SK-N-SH (cell line): ENCODE data around the gene UBE2K. TPM values are rescaled to one million over a fixed set of nuclear protein-coding genes. Genes with fewer than 3 reads are reported as not detected.
"Not testable (repeated sequence)": the region's sequence is repeated elsewhere in the genome, so short reads cannot be mapped to it uniquely, and the experiment has no call there.

ENCODE experiments used
- CTCF ChIA-PET: fragments of 300-600, 350-600 bp; formaldehyde crosslinking; extraction: SDS; loops from one replicate; lab custom pipeline; 2021; lab: Yijun Ruan, JAX
- POLR2A ChIA-PET: fragments of 350-600 bp; sonication (Branson Sonifier 250); formaldehyde crosslinking; extraction: SDS; loops from one replicate; lab custom pipeline; 2020; ENCODE audit warnings: antibody characterized with exemption, inconsistent platforms; lab: Yijun Ruan, JAX
- DNase-seq: peaks from one replicate; pipeline ENCODE4 v3.0.0; 2012
- H2AFZ ChIP-seq: fragments of 200-600 bp; sonication (generic); 2 replicates; pipeline ENCODE4 v1.8.1; 2016; ENCODE audit warnings: antibody characterized with exemption, mild to moderate bottlenecking, low read depth
- H3F3A ChIP-seq: fragments of 200-600 bp; sonication (generic); replicated peaks from 2 replicates; pipeline ENCODE3; 2016; ENCODE audit warnings: antibody characterized with exemption, mild to moderate bottlenecking; ENCODE audit not compliant: insufficient read depth
- H3K27ac ChIP-seq, 2 experiments: fragments of 200-500 bp in 1 of 2; fragments of 200-600 bp in 1 of 2; sonication (Bioruptor generic) in 1 of 2; sonication (generic), shearing (Covaris generic) in 1 of 2; 2 replicates each; pipeline versions ENCODE4 v1.5.1 to v1.6.1; 2014 to 2016; ENCODE audit warnings: low read depth in 2 of 2, inconsistent platforms in 1 of 2, low read length in 1 of 2, mild to moderate bottlenecking in 1 of 2, mixed read lengths in 1 of 2
- H3K27me3 ChIP-seq: fragments of 200-600 bp; sonication (generic), shearing (Covaris generic); 2 replicates; pipeline ENCODE4 v1.6.1; 2016; ENCODE audit warnings: mixed run types; ENCODE audit not compliant: insufficient read depth
- H3K36me3 ChIP-seq, 2 experiments: fragments of 200-500 bp in 1 of 2; fragments of 200-600 bp in 1 of 2; sonication (Bioruptor generic) in 1 of 2; sonication (generic) in 1 of 2; replicated peaks in 1 of 2; 2 replicates each; pipeline versions ENCODE3 to v1.5.1; 2014 to 2016; ENCODE audit warnings: low read length in 1 of 2, mild to moderate bottlenecking in 1 of 2; ENCODE audit not compliant: insufficient read depth in 2 of 2, control insufficient read depth in 1 of 2
- H3K4me1 ChIP-seq, 2 experiments: fragments of 200-500 bp in 1 of 2; fragments of 200-600 bp in 1 of 2; sonication (Bioruptor generic) in 1 of 2; sonication (generic), shearing (Covaris generic) in 1 of 2; 2 replicates each; pipeline versions ENCODE4 v1.5.1 to v1.6.1; 2014 to 2016; ENCODE audit warnings: low read depth in 1 of 2, low read length in 1 of 2, mixed run types in 1 of 2; ENCODE audit not compliant: insufficient read depth in 2 of 2, control insufficient read depth in 1 of 2
- H3K4me2 ChIP-seq: fragments of 200-600 bp; sonication (generic), shearing (Covaris generic); 2 replicates; pipeline ENCODE4 v1.6.1; 2017; ENCODE audit warnings: mixed run types
- H3K4me3 ChIP-seq, 2 experiments: fragments of 200-500 bp in 1 of 2; fragments of 200-600 bp in 1 of 2; sonication (Bioruptor generic) in 1 of 2; sonication (generic), shearing (Covaris generic) in 1 of 2; 2 replicates each; pipeline versions ENCODE4 v1.5.1 to v1.8.1; 2014 to 2016; ENCODE audit warnings: low read depth in 2 of 2, inconsistent platforms in 1 of 2, low read length in 1 of 2, mild to moderate bottlenecking in 1 of 2, mixed read lengths in 1 of 2, moderate library complexity in 1 of 2
- H3K79me2 ChIP-seq: fragments of 200-600 bp; sonication (generic); 2 replicates; pipeline ENCODE4 v1.8.1; 2017; ENCODE audit warnings: mild to moderate bottlenecking; ENCODE audit not compliant: insufficient read depth
- H3K9ac ChIP-seq: fragments of 200-600 bp; sonication (generic); 2 replicates; pipeline ENCODE4 v1.6.1; 2017; ENCODE audit warnings: mixed run types
- H3K9me2 ChIP-seq: fragments of 200-600 bp; sonication (generic); 2 replicates; pipeline ENCODE4 v1.6.1; 2017; ENCODE audit warnings: mixed run types
- H3K9me3 ChIP-seq: fragments of 200-600 bp; sonication (generic); 2 replicates; pipeline ENCODE4 v1.6.1; 2017; ENCODE audit warnings: mixed run types, mild to moderate bottlenecking, moderate library complexity
- H4K20me1 ChIP-seq: fragments of 200-600 bp; sonication (generic); 2 replicates; pipeline ENCODE4 v1.6.1; 2017; ENCODE audit warnings: mild to moderate bottlenecking, mixed run types; ENCODE audit not compliant: insufficient read depth
- EP300 ChIP-seq, 2 experiments: IDR thresholded peaks; 2 replicates each; pipeline versions ENCODE4 v1.4.0 to v1.6.1; 2012; ENCODE audit warnings: borderline replicate concordance in 1 of 2, low read depth in 1 of 2, low read length in 1 of 2
- EZH2phosphoT487 ChIP-seq: fragments of 200-600 bp; sonication (generic); IDR thresholded peaks from 2 replicates; pipeline ENCODE4 v1.6.1; 2017; ENCODE audit warnings: low read depth, mixed run types, mild to moderate bottlenecking, antibody characterized with exemption, moderate library complexity, borderline replicate concordance
- FOXM1 ChIP-seq: IDR thresholded peaks from 2 replicates; pipeline ENCODE4 v1.4.0; 2012; ENCODE audit warnings: low read depth, mild to moderate bottlenecking
- GATA2 ChIP-seq: sonication (generic); formaldehyde crosslinking; IDR thresholded peaks from 2 replicates; pipeline ENCODE4 v1.5.0; 2020; ENCODE audit warnings: mild to moderate bottlenecking, missing genetic modification reagents
- JUND ChIP-seq: IDR thresholded peaks from 2 replicates; pipeline ENCODE4 v1.4.0; 2012
- MAX ChIP-seq: IDR thresholded peaks from 2 replicates; pipeline ENCODE4 v1.4.0; 2012; ENCODE audit warnings: low read depth
- MEF2A ChIP-seq: IDR thresholded peaks from 2 replicates; pipeline ENCODE4 v1.4.0; 2012; ENCODE audit warnings: low read depth, borderline replicate concordance
- MXI1 ChIP-seq: IDR thresholded peaks from 2 replicates; pipeline ENCODE4 v1.6.1; 2012; ENCODE audit warnings: mild to moderate bottlenecking, low read depth, low read length, improper control_type of control experiment
- NFIC ChIP-seq: IDR thresholded peaks from 2 replicates; pipeline ENCODE4 v1.4.0; 2012; ENCODE audit warnings: borderline replicate concordance
- NRF1 ChIP-seq: IDR thresholded peaks from 2 replicates; pipeline ENCODE4 v1.6.1; 2012; ENCODE audit warnings: low read depth, mild to moderate bottlenecking, low read length
- RAD21 ChIP-seq: IDR thresholded peaks from 2 replicates; pipeline ENCODE4 v1.6.1; 2012; ENCODE audit warnings: mild to moderate bottlenecking, low read length
- RCOR1 ChIP-seq: fragments of 150-350 bp; IDR thresholded peaks from 2 replicates; pipeline ENCODE4 v1.6.1; 2017; ENCODE audit warnings: antibody characterized with exemption, low read length
- REST ChIP-seq: IDR thresholded peaks from 2 replicates; pipeline ENCODE4 v1.6.1; 2012; ENCODE audit warnings: mild to moderate bottlenecking, low read depth, low read length, moderate library complexity
- RXRA ChIP-seq: IDR thresholded peaks from 2 replicates; pipeline ENCODE4 v1.4.0; 2012; ENCODE audit warnings: low read depth, mild to moderate bottlenecking, borderline replicate concordance
- SIN3A ChIP-seq: IDR thresholded peaks from 2 replicates; pipeline ENCODE4 v1.6.1; 2012; ENCODE audit warnings: low read depth, mild to moderate bottlenecking, low read length, moderate library complexity, borderline replicate concordance
- SMC3 ChIP-seq: IDR thresholded peaks from 2 replicates; pipeline ENCODE4 v1.6.1; 2012; ENCODE audit warnings: low read depth, low read length, improper control_type of control experiment
- TEAD4 ChIP-seq: IDR thresholded peaks from 2 replicates; pipeline ENCODE4 v1.4.0; 2012; ENCODE audit warnings: mild to moderate bottlenecking, borderline replicate concordance; ENCODE audit not compliant: insufficient read depth
- USF2 ChIP-seq: fragments of 150-350 bp; IDR thresholded peaks from 2 replicates; pipeline ENCODE4 v1.6.1; 2017; ENCODE audit warnings: antibody characterized with exemption, low read length, low read depth, borderline replicate concordance
- WGBS: methylation state at CpG from one replicate; pipeline ENCODE4 v1.1.6; 2017; ENCODE audit warnings: low lambda C conversion rate; 5-methylcytosine and 5-hydroxymethylcytosine counted together
- polyA plus RNA-seq, 3 experiments: library from polyadenylated mRNA; depleted of rRNA; stranded (reverse); fragments of >200 nt; gene quantifications; 2 replicates each; pipeline ENCODE4 v1.2.3, GENCODE V29; 2012

The UBE2K gene
- polyA plus RNA-seq, 1 of the 3 experiments (the other 2 are of a cell fraction): 102 TPM

GRCh38 chr4:39792529-39792928 is 94.6 kb downstream of the UBE2K start:
- Histone ChIP-seq H3K4me3 (no peak overlapping the region), H3K9me2 (no peaks in the 10 kb centered on the region), H3K9ac (no peak overlapping the region), H3F3A (peaks cover 10% of the 10 kb centered on the region), H3K27ac (no peak overlapping the region), H3K27me3 (no peaks in the 10 kb centered on the region), H3K4me1 (no peaks in the 10 kb centered on the region), H4K20me1 (no peaks in the 10 kb centered on the region), H2AFZ (no peak overlapping the region), H3K79me2 (no peaks in the 10 kb centered on the region), H3K36me3 (no peaks in the 10 kb centered on the region), H3K9me3 (no peaks in the 10 kb centered on the region), H3K4me2 (no peak overlapping the region)
- POLR2A ChIA-PET: no interaction called here
- CTCF ChIA-PET: no interaction called here
- no peak for TF ChIP-seq JUND
- no peak for TF ChIP-seq FOXM1
- TF ChIP-seq REST: no peak
- TF ChIP-seq EZH2phosphoT487: no peak
- no peak for TF ChIP-seq EP300 (IDR thresholded peaks at IDR 0.05; ENCODE audit: borderline replicate concordance in 1 of 2, low read depth in 1 of 2, low read length in 1 of 2)
- no peak for TF ChIP-seq RXRA
- no peak for TF ChIP-seq NFIC
- no peak for TF ChIP-seq RAD21
- no peak for TF ChIP-seq USF2
- no peak for TF ChIP-seq GATA2 (CRISPR knock-in tag)
- no peak for TF ChIP-seq MXI1
- no peak for TF ChIP-seq RCOR1
- no peak for TF ChIP-seq TEAD4
- TF ChIP-seq MAX: no peak
- TF ChIP-seq SIN3A: no peak
- no peak for TF ChIP-seq NRF1
- TF ChIP-seq SMC3: no peak
- no peak for TF ChIP-seq MEF2A
- DNase-seq: no peak
- 83% methylated on average over 3 of the region's 3 CpGs for WGBS

- H3K9me2 ChIP-seq, H3K36me3 ChIP-seq, H3K4me2 ChIP-seq, H3K9ac ChIP-seq, H3F3A ChIP-seq, H3K9me3 ChIP-seq, POLR2A ChIA-PET, H2AFZ ChIP-seq, H3K27me3 ChIP-seq, DNase-seq, H3K27ac ChIP-seq, H4K20me1 ChIP-seq, H3K4me3 ChIP-seq, CTCF ChIA-PET, H3K4me1 ChIP-seq, H3K79me2 ChIP-seq: not testable (repeated sequence)
- WGBS: 93% methylated on average over 13 of the region's 13 CpGs
These were observed 95.0 kb downstream of the UBE2K start for GRCh38 chr4:39792976-39793375.
